Pons (tissue), 1 donor: Measurements from ENCODE around the gene DNAJC10.

ENCODE experiments used
- DNase-seq: peaks from one replicate; pipeline ENCODE4 v3.0.0-alpha.2; 2016; ENCODE audit warnings: low spot score

Gene DNAJC10

GRCh38 chr2:182784058-182784706 is 68.1 kb downstream of the DNAJC10 start:
- DNase-seq, result no peak

GRCh38 chr2:182784777-182785176 is 68.7 kb downstream of the DNAJC10 start:
- DNase-seq, result peak; percentile 59

GRCh38 chr2:182792441-182792840 is 76.4 kb downstream of the DNAJC10 start:
- DNase-seq, result no peak

GRCh38 chr2:182798736-182799135 is 82.7 kb downstream of the DNAJC10 start:
- no peak for DNase-seq

GRCh38 chr2:182804128-182804527 is 88.1 kb downstream of the DNAJC10 start:
- DNase-seq, result no peak

- no peak for DNase-seq
These were observed 91.3 kb downstream of the DNAJC10 start for GRCh38 chr2:182807319-182807718.

GRCh38 chr2:182810087-182810486 is 94.0 kb downstream of the DNAJC10 start:
- DNase-seq, result no peak

GRCh38 chr2:182814380-182814779 is 98.3 kb downstream of the DNAJC10 start:
- DNase-seq, result no peak

- DNase-seq, result no peak
These were observed 98.7 kb downstream of the DNAJC10 start for GRCh38 chr2:182814804-182815203.

- no peak for DNase-seq
These were observed 100.8 kb downstream of the DNAJC10 start for GRCh38 chr2:182816866-182817265.

- no peak for DNase-seq
These were observed 101.5 kb downstream of the DNAJC10 start for GRCh38 chr2:182817558-182817957.

GRCh38 chr2:182818501-182818900 is 102.4 kb downstream of the DNAJC10 start:
- DNase-seq, result no peak

GRCh38 chr2:182818925-182819324 is 102.9 kb downstream of the DNAJC10 start:
- DNase-seq, result no peak

- DNase-seq, result no peak
These were observed 103.4 kb downstream of the DNAJC10 start for GRCh38 chr2:182819412-182819811.

GRCh38 chr2:182821182-182821581 is 105.1 kb downstream of the DNAJC10 start:
- DNase-seq, result no peak

GRCh38 chr2:182822733-182823132 is 106.7 kb downstream of the DNAJC10 start:
- DNase-seq, result no peak

- DNase-seq, result no peak
These were observed 108.2 kb downstream of the DNAJC10 start for GRCh38 chr2:182824056-182824766.

GRCh38 chr2:182824767-182825158 is 108.7 kb downstream of the DNAJC10 start:
- DNase-seq, result no peak

GRCh38 chr2:182826064-182826463 is 110.0 kb downstream of the DNAJC10 start:
- no peak for DNase-seq

- DNase-seq, result no peak
These were observed 110.4 kb downstream of the DNAJC10 start for GRCh38 chr2:182826496-182826895.

- DNase-seq, result peak; percentile 6
These were observed 111.3 kb downstream of the DNAJC10 start for GRCh38 chr2:182827182-182827879.

GRCh38 chr2:182831101-182831500 is 115.0 kb downstream of the DNAJC10 start:
- no peak for DNase-seq

- DNase-seq, result no peak
These were observed 115.9 kb downstream of the DNAJC10 start for GRCh38 chr2:182831921-182832320.
